Measurements from ENCODE around the gene FAH.

GRCh38 chr15:80211976-80212375 lies 59.2 kb downstream of the FAH start:
- TF ChIP-seq, protein P1, sequence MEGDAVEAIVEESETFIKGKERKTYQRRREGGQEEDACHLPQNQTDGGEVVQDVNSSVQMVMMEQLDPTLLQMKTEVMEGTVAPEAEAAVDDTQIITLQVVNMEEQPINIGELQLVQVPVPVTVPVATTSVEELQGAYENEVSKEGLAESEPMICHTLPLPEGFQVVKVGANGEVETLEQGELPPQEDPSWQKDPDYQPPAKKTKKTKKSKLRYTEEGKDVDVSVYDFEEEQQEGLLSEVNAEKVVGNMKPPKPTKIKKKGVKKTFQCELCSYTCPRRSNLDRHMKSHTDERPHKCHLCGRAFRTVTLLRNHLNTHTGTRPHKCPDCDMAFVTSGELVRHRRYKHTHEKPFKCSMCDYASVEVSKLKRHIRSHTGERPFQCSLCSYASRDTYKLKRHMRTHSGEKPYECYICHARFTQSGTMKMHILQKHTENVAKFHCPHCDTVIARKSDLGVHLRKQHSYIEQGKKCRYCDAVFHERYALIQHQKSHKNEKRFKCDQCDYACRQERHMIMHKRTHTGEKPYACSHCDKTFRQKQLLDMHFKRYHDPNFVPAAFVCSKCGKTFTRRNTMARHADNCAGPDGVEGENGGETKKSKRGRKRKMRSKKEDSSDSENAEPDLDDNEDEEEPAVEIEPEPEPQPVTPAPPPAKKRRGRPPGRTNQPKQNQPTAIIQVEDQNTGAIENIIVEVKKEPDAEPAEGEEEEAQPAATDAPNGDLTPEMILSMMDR (IDR thresholded peaks at IDR 0.05) = no peak
- TF ChIP-seq POLR2A (IDR thresholded peaks at IDR 0.05) = no peak

Data from testis (tissue), 2 donors.